Placental pericyte (primary cell): ENCODE measurements around the gene NEMP1. TPM values are rescaled to one million over a fixed set of nuclear protein-coding genes. Genes with fewer than 3 reads are reported as not detected.

Experiments used
- total RNA-seq: library from RNA; depleted of rRNA; stranded (reverse); fragments of >200 nt; gene quantifications from 2 replicates; pipeline ENCODE4 v1.2.3, GENCODE V29; 2012

NEMP1 gene
- total RNA-seq = 4.6 and 21.5 TPM in 2 replicates

DNA sequence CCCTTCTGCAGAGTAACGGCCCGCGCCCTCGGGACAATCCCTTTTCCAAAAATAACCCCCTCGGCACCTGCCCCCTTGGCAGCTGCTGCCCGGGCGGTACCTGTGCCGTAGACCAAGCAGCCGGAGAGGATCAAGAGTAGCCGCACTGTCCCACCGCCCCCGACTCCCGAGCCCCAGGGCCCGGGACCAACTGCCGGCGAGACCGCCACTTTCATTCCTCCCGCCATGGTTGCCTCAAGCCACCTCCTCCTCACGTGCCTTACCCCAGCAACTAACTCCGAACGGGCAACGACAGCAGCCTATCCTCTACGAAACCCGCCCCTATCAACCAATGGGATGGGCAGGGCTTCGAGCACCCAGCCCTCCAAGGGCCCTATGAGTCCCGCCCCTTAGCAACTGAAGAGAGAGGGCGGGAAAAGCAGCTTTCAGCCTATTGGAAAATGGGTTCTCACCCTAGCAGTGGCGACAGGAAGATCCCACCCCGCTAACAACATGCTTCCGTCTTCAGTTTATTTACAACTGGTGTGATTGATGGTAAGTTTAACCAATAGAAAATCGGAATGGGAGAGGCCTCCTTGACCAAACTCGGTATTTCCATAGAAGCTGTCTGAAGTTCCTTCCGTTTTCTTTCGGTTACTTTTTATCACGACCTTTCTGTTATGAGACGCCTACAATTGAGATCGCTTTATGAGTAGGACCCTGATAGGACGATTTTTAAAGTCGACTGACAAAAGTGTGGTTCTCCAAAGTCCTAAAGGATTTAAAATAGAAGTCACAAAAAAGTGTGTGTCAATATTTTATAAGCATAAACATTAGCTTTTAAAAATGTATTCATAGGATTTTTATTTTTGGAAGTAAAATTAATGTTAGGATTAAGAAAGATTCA, at the start of gene NEMP1:
TSS of gene NEMP1 (minus strand) at position 273 of the 886 bp plus-strand sequence. CDS start at position 227, 46 bp downstream.

GRCh38 chr12:57127726-57128518, 49.3 kb upstream of the NEMP1 start, which contains the start of gene LRP1:
Gene LRP1 (plus strand): TSS chr12:57128483. CDS start chr12:57128965, 482 bp downstream.

DNA sequence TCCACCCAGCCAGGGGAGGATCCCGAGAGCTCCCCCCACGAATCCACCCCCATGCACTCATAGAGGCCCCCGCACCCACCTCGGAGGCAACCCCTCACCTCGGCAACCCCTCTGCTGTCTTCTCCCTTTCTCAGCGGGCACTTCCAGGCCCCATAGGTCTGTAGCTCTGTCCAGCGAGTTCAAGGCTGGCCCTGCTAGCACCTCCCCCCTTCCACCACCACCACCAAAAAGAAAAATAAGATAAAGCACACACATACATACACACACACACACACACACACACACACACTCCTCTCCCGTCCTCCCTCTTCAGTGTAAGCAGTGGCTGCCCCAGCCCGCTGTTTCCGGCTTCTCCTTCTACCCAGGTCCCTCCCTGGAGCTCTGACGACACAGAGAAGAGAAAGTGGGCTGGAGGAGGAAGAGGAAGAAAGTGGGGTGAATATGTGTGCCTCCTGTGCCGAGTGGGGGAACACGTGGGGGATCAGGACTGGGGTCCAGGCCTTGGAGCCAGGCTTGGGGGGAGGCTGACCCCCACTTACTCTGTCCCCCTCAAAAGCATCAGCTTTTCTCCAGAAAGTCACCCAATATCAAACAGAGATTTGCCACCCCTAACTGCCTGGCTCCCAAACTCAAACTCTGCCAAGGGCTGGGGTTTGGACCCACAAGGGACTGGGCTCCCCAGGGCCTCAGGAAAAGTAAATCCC, 32.6 kb upstream of the NEMP1 start, which contains the start of gene STAT6:
TSS of gene STAT6 (minus strand) at position 332 of the 704 bp plus-strand sequence. CDS start 3,084 bp downstream, outside the sequence.

DNA sequence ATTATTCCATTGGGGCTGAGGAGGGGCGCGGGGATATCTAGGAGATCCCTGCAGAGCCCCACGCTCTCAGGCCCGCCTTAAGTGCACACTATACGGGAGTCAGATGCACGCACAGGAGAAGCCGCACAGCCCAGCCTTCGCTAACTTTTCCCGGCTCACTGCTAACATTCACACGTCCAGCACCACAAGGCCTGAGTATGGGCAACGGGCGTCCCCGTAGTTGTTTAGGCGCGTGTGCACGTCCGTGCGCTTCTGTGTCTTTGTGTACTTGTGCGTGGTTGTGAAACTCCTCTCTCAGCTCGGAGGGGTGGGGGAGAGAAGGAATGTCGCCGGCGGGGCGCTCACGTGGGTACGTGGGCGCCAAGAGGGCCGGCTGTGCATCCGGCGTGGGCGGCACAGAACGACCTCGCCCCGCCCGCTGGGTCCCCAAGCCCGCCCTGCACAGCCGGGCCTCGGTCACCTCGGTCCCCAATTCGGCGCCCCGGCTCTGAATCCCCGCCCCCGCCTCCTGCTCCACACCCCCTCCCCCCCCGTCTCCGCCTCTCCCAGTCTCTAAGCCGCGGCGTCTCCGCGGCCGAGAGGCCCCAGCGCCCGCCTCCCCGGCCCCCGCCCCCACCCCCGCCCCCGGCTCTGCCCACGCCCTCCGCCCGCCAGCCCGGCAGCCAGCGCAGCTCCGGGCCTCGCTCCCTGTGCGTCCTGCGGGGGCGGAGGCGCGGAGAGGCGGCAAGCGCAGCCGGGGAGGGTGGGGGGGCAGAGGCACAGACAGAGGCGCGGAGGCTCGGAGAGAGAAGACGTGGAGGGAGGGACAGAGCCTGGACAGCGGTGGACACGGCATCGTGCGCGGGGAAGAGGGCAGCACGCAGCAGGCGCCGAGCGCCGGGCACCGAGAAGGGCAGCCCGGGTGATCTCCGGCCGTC, 10.0 kb upstream of the NEMP1 start, which contains the start of gene NAB2:
TSS of gene NAB2 (plus strand) at position 761 of the 917 bp plus-strand sequence. CDS start 158 bp downstream, outside the sequence.

GRCh38 chr12:57049890-57050289, 28.7 kb downstream of the NEMP1 start, which contains the start of gene MYO1A:
Gene MYO1A (minus strand): TSS chr12:57050129. CDS start chr12:57048323, 1,806 bp downstream.

GRCh38 chr12:57016348-57016747, 62.2 kb downstream of the NEMP1 start, which contains the start of gene TAC3:
Gene TAC3 (minus strand): TSS chr12:57016529. CDS start chr12:57015797, 732 bp downstream.

DNA sequence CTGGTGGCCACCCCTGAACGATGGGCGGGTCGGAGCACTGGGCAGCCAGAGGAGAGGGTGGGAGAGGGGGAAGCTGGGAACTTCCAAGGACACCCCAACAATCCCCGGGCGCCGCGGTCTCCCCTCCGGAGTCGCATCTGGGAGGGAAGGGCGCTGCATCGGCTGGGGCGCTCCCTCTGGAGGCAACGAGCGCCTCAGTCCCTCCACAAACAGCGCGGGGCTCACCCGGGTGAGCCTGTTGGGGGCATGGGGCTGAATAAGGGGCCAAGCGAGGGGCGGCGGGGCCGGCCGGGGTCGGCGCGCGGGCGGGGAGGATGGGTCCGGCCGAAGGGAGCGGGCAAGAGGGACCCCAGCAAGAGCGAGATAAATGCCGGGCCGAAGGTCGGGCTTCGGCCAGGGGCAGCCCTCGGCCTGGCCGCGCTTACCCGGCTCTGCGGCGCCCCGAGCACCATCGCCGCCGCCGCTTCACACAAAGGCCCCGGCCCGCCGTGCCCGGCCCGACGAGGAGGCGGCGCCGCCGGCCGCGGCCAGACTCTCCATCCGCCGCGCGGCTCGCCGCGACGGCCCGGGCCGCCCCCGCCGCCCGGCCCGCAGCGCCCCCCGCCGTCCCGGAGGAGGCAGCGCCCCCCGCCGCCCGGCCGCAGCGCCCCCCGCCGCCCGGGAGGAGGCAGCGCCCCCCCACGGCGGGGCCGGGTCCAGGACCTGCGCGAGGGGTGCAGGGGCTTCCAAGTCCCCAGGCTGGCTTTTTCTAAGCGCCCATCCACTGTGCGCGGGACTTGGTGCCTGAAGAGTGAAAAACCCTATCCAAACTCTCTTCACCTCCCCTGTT, 72.4 kb downstream of the NEMP1 start, which contains the start of gene ZBTB39:
TSS of gene ZBTB39 (minus strand) at position 567 of the 829 bp plus-strand sequence. CDS start 1,629 bp downstream, outside the sequence.

Other genes starting within 250 kb of the NEMP1 start
- not detected in 2 replicates for gene SDR9C7, start 144.4 kb downstream of the NEMP1 start, total RNA-seq
- gene RDH16, start 121.2 kb downstream of the NEMP1 start, total RNA-seq = 0.14 TPM in 1 of 2 replicates, not detected in the other
- gene ZBTB39, start 72.2 kb downstream of the NEMP1 start, total RNA-seq = 7.2 and 9.0 TPM in 2 replicates
- not detected in 2 replicates for gene TAC3, start 62.3 kb downstream of the NEMP1 start, total RNA-seq
- gene MYO1A, start 28.7 kb downstream of the NEMP1 start, total RNA-seq = not detected in 2 replicates
- 30.2 and 62.3 TPM in 2 replicates for gene NAB2, start 10.3 kb upstream of the NEMP1 start, total RNA-seq
- 79.9 and 83.4 TPM in 2 replicates for gene STAT6, start 32.6 kb upstream of the NEMP1 start, total RNA-seq
- gene LRP1, start 49.7 kb upstream of the NEMP1 start, total RNA-seq = 257 and 464 TPM in 2 replicates
- not detected in 2 replicates for gene LRP1-AS, start 68.8 kb upstream of the NEMP1 start, total RNA-seq
- gene NXPH4, start 138.0 kb upstream of the NEMP1 start, total RNA-seq = 1.4 and 1.8 TPM in 2 replicates
- gene SHMT2, start 150.9 kb upstream of the NEMP1 start, total RNA-seq = 254 and 673 TPM in 2 replicates
- gene STAC3, start 172.4 kb upstream of the NEMP1 start, total RNA-seq = 0.43 and 0.66 TPM in 2 replicates